Progenitor cell of endocrine pancreas (in vitro differentiated cells): Measurements from ENCODE around the gene BCL2L14. TPM values are rescaled to one million over a fixed set of nuclear protein-coding genes. Genes with fewer than 3 reads are reported as not detected.

ENCODE experiments used
- DNase-seq: peaks from one replicate; pipeline ENCODE4 v3.0.0; 2021; ENCODE audit warnings: low spot score; ENCODE audit not compliant: unreplicated experiment
- H3K27ac Mint-ChIP-seq: 2 replicates; pipeline ENCODE4 v1.8.0; 2021; ENCODE audit warnings: mild to moderate bottlenecking, moderate library complexity, mixed read lengths
- H3K27me3 Mint-ChIP-seq: 2 replicates; pipeline ENCODE4 v1.8.0; 2021; ENCODE audit warnings: mixed read lengths
- H3K36me3 Mint-ChIP-seq: 2 replicates; pipeline ENCODE4 v1.8.0; 2022; ENCODE audit warnings: mixed read lengths; ENCODE audit not compliant: insufficient read depth
- H3K4me1 Mint-ChIP-seq: 2 replicates; pipeline ENCODE4 v1.8.0; 2021; ENCODE audit warnings: low read depth, mixed read lengths
- H3K4me3 Mint-ChIP-seq: 2 replicates; pipeline ENCODE4 v1.8.0; 2021; ENCODE audit warnings: low read depth, mild to moderate bottlenecking, moderate library complexity, mixed read lengths
- H3K9me3 Mint-ChIP-seq: 2 replicates; pipeline ENCODE4 v1.8.0; 2021; ENCODE audit warnings: low read depth, mixed read lengths
- total RNA-seq: library from RNA; stranded (reverse); gene quantifications from 2 replicates; pipeline ENCODE4 v1.2.1, GENCODE V29; 2021
- TF ChIP-seq, protein P1 (sequence below): fragments of 200-600 bp; sonication (generic); IDR thresholded peaks from one replicate; pipeline ENCODE4 v1.5.0; 2021; ENCODE audit warnings: antibody characterized with exemption, mild to moderate bottlenecking; ENCODE audit not compliant: unreplicated experiment

Gene BCL2L14
- total RNA-seq, 1 donor from 2014 or later = 1.4 TPM

DNA sequence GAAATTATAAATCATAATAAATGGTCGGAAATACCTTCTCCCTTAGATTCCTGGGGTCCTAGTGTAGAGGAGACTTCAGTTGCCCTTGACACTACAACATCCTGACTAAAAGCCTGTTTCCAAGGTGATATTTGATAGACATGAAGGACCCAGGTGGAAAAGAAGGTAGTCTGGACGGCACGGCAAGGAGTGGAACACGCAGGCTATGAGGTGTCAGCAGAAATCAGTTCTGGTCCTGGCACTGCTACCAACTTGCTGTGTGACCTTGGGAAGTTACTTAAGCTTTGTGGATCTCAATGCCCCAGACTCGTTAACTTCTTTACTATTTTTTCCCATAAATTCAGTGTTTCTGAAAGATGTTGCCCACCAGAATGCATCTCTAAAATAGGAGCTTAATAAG, 36.9 kb upstream of the BCL2L14 start:
- H3K4me1 Mint-ChIP-seq = peaks cover 8% of the 10 kb centered on the region
- TF ChIP-seq, protein P1, sequence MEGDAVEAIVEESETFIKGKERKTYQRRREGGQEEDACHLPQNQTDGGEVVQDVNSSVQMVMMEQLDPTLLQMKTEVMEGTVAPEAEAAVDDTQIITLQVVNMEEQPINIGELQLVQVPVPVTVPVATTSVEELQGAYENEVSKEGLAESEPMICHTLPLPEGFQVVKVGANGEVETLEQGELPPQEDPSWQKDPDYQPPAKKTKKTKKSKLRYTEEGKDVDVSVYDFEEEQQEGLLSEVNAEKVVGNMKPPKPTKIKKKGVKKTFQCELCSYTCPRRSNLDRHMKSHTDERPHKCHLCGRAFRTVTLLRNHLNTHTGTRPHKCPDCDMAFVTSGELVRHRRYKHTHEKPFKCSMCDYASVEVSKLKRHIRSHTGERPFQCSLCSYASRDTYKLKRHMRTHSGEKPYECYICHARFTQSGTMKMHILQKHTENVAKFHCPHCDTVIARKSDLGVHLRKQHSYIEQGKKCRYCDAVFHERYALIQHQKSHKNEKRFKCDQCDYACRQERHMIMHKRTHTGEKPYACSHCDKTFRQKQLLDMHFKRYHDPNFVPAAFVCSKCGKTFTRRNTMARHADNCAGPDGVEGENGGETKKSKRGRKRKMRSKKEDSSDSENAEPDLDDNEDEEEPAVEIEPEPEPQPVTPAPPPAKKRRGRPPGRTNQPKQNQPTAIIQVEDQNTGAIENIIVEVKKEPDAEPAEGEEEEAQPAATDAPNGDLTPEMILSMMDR = no peak
- DNase-seq = no peak
- peaks cover 7% of the 10 kb centered on the region for H3K9me3 Mint-ChIP-seq
- H3K27me3 Mint-ChIP-seq = peaks cover 5% of the 10 kb centered on the region
- no peak overlapping the region for H3K4me3 Mint-ChIP-seq
- H3K36me3 Mint-ChIP-seq = no peaks in the 10 kb centered on the region
- no peak overlapping the region for H3K27ac Mint-ChIP-seq

DNA sequence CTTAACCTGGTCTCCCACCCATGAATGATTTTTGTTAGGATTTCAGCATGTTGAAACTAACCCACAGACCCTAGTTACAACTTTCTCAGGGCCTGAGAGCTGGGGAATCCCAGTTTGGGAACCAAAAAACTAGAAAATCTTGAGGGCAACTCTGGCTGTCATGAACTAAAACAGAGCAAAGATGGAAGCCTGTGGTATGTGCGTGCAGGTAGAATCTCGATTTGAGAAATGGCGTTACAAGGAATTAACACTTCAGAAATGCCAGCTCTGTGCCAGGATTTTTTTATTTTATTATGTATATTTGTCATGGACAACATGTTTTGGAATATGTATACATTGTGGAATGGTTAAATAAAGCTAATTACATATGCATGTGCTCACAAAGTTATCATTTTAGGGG, 36.4 kb upstream of the BCL2L14 start:
- H3K9me3 Mint-ChIP-seq = peaks cover 7% of the 10 kb centered on the region
- peaks cover 8% of the 10 kb centered on the region for H3K4me1 Mint-ChIP-seq
- H3K27ac Mint-ChIP-seq = no peak overlapping the region
- TF ChIP-seq, protein P1 = no peak
- no peak overlapping the region for H3K4me3 Mint-ChIP-seq
- peaks cover 5% of the 10 kb centered on the region for H3K27me3 Mint-ChIP-seq
- no peak for DNase-seq
- H3K36me3 Mint-ChIP-seq = no peaks in the 10 kb centered on the region

DNA sequence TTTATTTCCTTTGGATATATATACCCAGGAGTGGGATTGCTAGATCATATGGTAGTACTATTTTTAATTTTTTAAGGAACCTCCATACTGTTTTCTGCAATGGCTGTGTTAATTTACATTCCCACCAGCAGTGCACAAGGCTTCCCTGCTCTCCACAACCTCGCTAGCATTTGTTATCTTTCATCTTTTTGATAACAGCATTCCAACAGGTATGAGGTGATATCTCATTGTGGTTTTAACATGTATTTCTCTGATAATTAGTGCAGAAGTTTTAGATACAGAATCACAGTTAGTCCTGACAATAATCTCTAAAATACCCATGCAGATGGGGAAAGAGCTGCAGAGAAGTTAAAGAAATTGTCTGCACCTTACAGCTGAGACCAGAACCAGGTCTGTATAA, 35.5 kb upstream of the BCL2L14 start:
- H3K4me3 Mint-ChIP-seq = no peak overlapping the region
- DNase-seq = no peak
- TF ChIP-seq, protein P1 = no peak
- no peak overlapping the region for H3K27ac Mint-ChIP-seq
- peaks cover 5% of the 10 kb centered on the region for H3K27me3 Mint-ChIP-seq
- peaks cover 7% of the 10 kb centered on the region for H3K9me3 Mint-ChIP-seq
- no peaks in the 10 kb centered on the region for H3K36me3 Mint-ChIP-seq
- peaks cover 8% of the 10 kb centered on the region for H3K4me1 Mint-ChIP-seq

DNA sequence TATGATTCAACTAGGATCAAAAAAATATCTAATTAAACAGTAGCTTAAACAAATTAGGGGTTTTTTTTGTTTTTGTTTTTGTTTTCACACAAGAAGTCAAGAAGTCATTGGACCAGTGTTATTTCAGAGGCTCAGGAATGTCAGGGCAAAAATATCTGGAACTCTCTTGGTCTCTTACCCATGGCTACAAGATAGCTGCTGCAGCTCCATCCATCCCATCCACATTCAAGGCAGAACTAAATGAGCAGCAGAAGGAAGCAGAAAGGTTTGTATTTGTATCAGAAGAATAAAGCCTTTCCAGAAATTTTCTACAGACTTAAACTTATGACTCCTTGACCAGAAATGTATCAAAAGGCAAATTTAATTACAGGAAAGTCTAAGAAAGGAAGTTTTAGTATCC, 33.8 kb upstream of the BCL2L14 start:
- H3K4me3 Mint-ChIP-seq = no peak overlapping the region
- H3K9me3 Mint-ChIP-seq = peaks cover 7% of the 10 kb centered on the region
- H3K27ac Mint-ChIP-seq = no peak overlapping the region
- no peaks in the 10 kb centered on the region for H3K36me3 Mint-ChIP-seq
- peaks cover 3% of the 10 kb centered on the region for H3K27me3 Mint-ChIP-seq
- TF ChIP-seq, protein P1 = no peak
- DNase-seq = no peak
- H3K4me1 Mint-ChIP-seq = peaks cover 8% of the 10 kb centered on the region

DNA sequence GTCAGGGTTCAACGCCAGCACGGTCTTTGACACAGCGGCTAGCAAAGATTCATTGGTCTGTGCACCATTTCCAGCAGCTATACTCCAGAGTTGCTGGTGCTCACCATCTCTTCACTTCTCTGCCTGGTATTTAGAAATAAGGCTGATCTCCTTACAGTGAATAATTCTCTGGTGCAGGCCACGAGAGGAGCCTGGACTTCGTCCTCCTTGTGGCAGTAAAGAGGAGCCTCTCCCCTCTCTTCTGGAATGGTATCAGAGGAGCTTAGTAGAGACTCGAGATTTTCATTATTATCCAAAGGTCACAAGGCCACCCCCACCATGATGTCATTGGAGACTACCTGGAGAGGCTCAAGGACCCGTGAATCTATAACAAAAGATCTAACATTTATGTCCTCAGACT, 30.8 kb upstream of the BCL2L14 start:
- Mint-ChIP-seq H3K27ac (no peak overlapping the region), H3K9me3 (peaks cover 7% of the 10 kb centered on the region), H3K4me1 (peaks cover 3% of the 10 kb centered on the region), H3K36me3 (no peaks in the 10 kb centered on the region), H3K4me3 (no peak overlapping the region), H3K27me3 (no peaks in the 10 kb centered on the region)
- no peak for DNase-seq
- TF ChIP-seq, protein P1 = no peak

DNA sequence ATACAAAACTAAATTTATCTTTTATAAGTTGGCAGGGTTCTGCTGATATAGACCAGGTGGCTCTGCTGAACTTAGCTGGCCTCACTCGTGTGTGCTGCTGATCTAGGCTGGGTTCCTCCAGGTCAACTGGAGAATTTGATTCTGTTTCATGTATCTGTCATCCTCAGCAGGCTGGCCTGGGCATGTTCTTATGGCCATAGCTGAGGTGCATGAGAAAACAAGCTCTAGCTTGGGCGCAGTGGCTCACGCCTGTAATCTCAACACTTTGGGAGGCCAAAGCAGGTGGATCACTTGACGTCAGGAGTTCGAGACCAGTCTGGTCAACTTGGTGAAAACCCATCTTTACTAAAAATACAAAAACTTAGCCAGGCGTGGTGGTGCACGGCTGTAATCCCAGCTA, 24.3 kb upstream of the BCL2L14 start:
- no peaks in the 10 kb centered on the region for H3K36me3 Mint-ChIP-seq
- TF ChIP-seq, protein P1 = no peak
- H3K4me1 Mint-ChIP-seq = no peaks in the 10 kb centered on the region
- no peaks in the 10 kb centered on the region for H3K27me3 Mint-ChIP-seq
- DNase-seq = no peak
- no peak overlapping the region for H3K4me3 Mint-ChIP-seq
- H3K27ac Mint-ChIP-seq = no peak overlapping the region
- H3K9me3 Mint-ChIP-seq = no peaks in the 10 kb centered on the region
